NCI-H2171 treated with DMSO at 0.1 percent for 48 hours (cell line): Measurements from ENCODE around the gene ZNF143.
A peak's percentile ranks its signal among the peaks of the same experiment; 100 is the strongest.

Experiments
- DNase-seq: peaks from one replicate; lab custom pipeline; 2025; lab: John Stamatoyannopoulos, UW

Gene ZNF143

GRCh38 chr11:9575260-9576240 lies 114.7 kb downstream of the ZNF143 start:
- DNase-seq, result peak; percentile 45

GRCh38 chr11:9576701-9577381 lies 116.0 kb downstream of the ZNF143 start:
- no peak for DNase-seq

GRCh38 chr11:9577556-9577955 lies 116.7 kb downstream of the ZNF143 start:
- DNase-seq, result no peak
